ENCODE measurements around the gene RACK1. TPM values are rescaled to one million over a fixed set of nuclear protein-coding genes. Genes with fewer than 3 reads are reported as not detected.
A peak's percentile ranks its signal among the peaks of the same experiment; 100 is the strongest.

Gene RACK1
- total RNA-seq, 1 donor from 2014 or later: 2,816 TPM

GRCh38 chr5:181255836-181256578 lies 12.3 kb upstream of the RACK1 start:
- Mint-ChIP-seq H3K4me3 (no peak overlapping the region), H3K9me3 (no peaks in the 10 kb centered on the region), H3K4me1 (peaks cover 33% of the 10 kb centered on the region), H3K27me3 (ENCODE audit: insufficient read depth, low read depth) (peaks cover 3% of the 10 kb centered on the region), H3K36me3 (peaks cover 22% of the 10 kb centered on the region), H3K27ac (no peak overlapping the region)
- H3K4me1 ChIP-seq: peaks cover 15% of the 10 kb centered on the region
- peaks cover 96% of the 10 kb centered on the region for H4K20me1 ChIP-seq (ENCODE audit: low read depth)
- H3K4me3 ChIP-seq: no peak overlapping the region
- peaks cover 46% of the 10 kb centered on the region for H3F3A ChIP-seq (ENCODE audit: low read depth)
- no peak overlapping the region for H3K27ac ChIP-seq
- no peak for TF ChIP-seq CTCF (IDR thresholded peaks at IDR 0.05)
- no peak for TF ChIP-seq EZH2 (IDR thresholded peaks at IDR 0.05)
- TF ChIP-seq EZH2phosphoT487 (IDR thresholded peaks at IDR 0.05): no peak
- peaks cover 10% of the 10 kb centered on the region for H3K36me3 ChIP-seq
- H3K79me2 ChIP-seq (ENCODE audit: low read depth): peaks cover 93% of the 10 kb centered on the region
- no peak for DNase-seq (ENCODE audit: low spot score)
- H2AFZ ChIP-seq (replicated peaks): no peak overlapping the region
- no peak overlapping the region for H3K9ac ChIP-seq
- H3K27me3 ChIP-seq: no peaks in the 10 kb centered on the region
- H3K9me3 ChIP-seq (ENCODE audit: low read depth): no peaks in the 10 kb centered on the region
- no peak overlapping the region for H3K4me2 ChIP-seq

DNA sequence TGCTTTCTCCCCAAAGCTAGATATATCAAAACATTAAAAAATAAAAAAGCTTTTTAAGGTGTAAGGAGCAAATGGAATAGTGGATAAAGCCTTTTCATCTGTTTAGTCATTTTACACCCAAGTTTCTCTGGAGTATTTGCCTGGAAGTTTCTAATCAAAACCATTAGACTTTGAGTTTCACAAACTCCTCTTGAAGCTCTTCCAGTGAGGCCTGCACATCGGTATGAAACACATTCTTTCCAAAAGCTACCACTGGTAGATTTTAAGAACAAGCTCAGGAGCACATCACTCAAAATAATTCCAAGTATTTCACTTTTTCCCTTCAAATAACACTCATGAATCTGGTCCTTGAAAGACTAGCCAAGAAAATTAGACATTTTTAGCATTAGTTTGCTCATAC lies 11.6 kb upstream of the RACK1 start:
- Mint-ChIP-seq H3K4me3 (no peak overlapping the region), H3K27ac (no peak overlapping the region), H3K36me3 (peaks cover 22% of the 10 kb centered on the region), H3K9me3 (no peaks in the 10 kb centered on the region), H3K4me1 (peaks cover 27% of the 10 kb centered on the region), H3K27me3 (ENCODE audit: insufficient read depth, low read depth) (no peaks in the 10 kb centered on the region)
- no peak overlapping the region for H3K27ac ChIP-seq
- peaks cover 99% of the 10 kb centered on the region for H4K20me1 ChIP-seq (ENCODE audit: low read depth)
- no peak for TF ChIP-seq CTCF (IDR thresholded peaks at IDR 0.05)
- TF ChIP-seq EZH2 (IDR thresholded peaks at IDR 0.05): no peak
- TF ChIP-seq EZH2phosphoT487 (IDR thresholded peaks at IDR 0.05): no peak
- no peaks in the 10 kb centered on the region for H3K9me3 ChIP-seq (ENCODE audit: low read depth)
- no peaks in the 10 kb centered on the region for H3K27me3 ChIP-seq
- DNase-seq (ENCODE audit: low spot score): no peak
- H3K4me3 ChIP-seq: no peak overlapping the region
- no peak overlapping the region for H3K4me2 ChIP-seq
- H3K79me2 ChIP-seq (ENCODE audit: low read depth): peaks cover 100% of the 10 kb centered on the region
- H3F3A ChIP-seq (ENCODE audit: low read depth): peaks cover 40% of the 10 kb centered on the region
- H3K9ac ChIP-seq: no peak overlapping the region
- no peak overlapping the region for H2AFZ ChIP-seq (replicated peaks)
- peaks cover 10% of the 10 kb centered on the region for H3K36me3 ChIP-seq
- H3K4me1 ChIP-seq: peaks cover 15% of the 10 kb centered on the region

- TF ChIP-seq EZH2phosphoT487 (IDR thresholded peaks at IDR 0.05): no peak
- TF ChIP-seq EZH2 (IDR thresholded peaks at IDR 0.05): no peak
- no peak for TF ChIP-seq CTCF (IDR thresholded peaks at IDR 0.05)
- Histone ChIP-seq H3K9ac (peak overlapping the region; percentile 65), H3K36me3 (no peaks in the 10 kb centered on the region), H3K4me1 (peaks cover 9% of the 10 kb centered on the region), H3K27ac (no peak overlapping the region), H4K20me1 (ENCODE audit: low read depth) (peaks cover 59% of the 10 kb centered on the region), H3K9me3 (ENCODE audit: low read depth) (no peaks in the 10 kb centered on the region), H3F3A (ENCODE audit: low read depth) (peaks cover 27% of the 10 kb centered on the region), H3K79me2 (ENCODE audit: low read depth) (peaks cover 90% of the 10 kb centered on the region), H3K27me3 (no peaks in the 10 kb centered on the region), H2AFZ (replicated peaks) (no peak overlapping the region), H3K4me2 (peak overlapping the region; percentile 79), H3K4me3 (peak overlapping the region; percentile 67)
- H3K27me3 Mint-ChIP-seq (ENCODE audit: insufficient read depth, low read depth): peaks cover 6% of the 10 kb centered on the region
- no peak for DNase-seq (ENCODE audit: low spot score)
- peaks cover 12% of the 10 kb centered on the region for H3K36me3 Mint-ChIP-seq
- H3K4me1 Mint-ChIP-seq: peaks cover 37% of the 10 kb centered on the region
- peak overlapping the region; percentile 99 for H3K4me3 Mint-ChIP-seq
- no peaks in the 10 kb centered on the region for H3K9me3 Mint-ChIP-seq
- H3K27ac Mint-ChIP-seq: peak overlapping the region; percentile 65
These were observed 4.6 kb upstream of the RACK1 start for GRCh38 chr5:181248277-181248676.

Data from neural progenitor cell (in vitro differentiated cells).